Measurements from ENCODE around the gene KRTAP21-2.

The KRTAP21-2 gene

DNA sequence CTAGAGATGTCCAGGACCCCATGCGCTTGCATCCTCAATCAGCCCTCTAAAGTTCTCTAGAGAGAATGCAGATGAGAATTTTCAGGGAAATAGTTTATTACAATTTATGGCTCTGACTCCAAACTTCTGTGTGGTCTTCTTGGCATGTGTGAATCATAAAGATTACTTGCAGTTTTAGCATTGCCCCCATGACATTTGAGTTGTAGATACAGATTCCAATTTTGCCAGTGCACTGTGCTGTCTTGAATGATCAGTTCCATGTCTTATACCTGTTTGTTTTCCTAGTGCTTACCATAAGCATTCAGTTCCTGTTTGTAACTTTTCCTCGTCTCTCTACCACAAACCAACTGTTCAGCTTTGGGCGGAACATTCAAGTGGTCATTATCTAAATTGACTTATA lies 33.3 kb downstream of the KRTAP21-2 start:
- Mint-ChIP-seq H3K27me3 (no peaks in the 10 kb centered on the region), H3K27ac (no peak overlapping the region), H3K4me3 (no peak overlapping the region), H3K4me1 (ENCODE audit: low read depth) (peaks cover 26% of the 10 kb centered on the region), H3K36me3 (ENCODE audit: low read depth) (peaks cover 4% of the 10 kb centered on the region), H3K9me3 (peaks cover 16% of the 10 kb centered on the region)

GRCh38 chr21:30710499-30710898 lies 36.6 kb downstream of the KRTAP21-2 start:
- Mint-ChIP-seq H3K9me3 (peaks cover 11% of the 10 kb centered on the region), H3K27ac (peak overlapping the region; percentile 91), H3K27me3 (no peaks in the 10 kb centered on the region), H3K36me3 (ENCODE audit: low read depth) (no peaks in the 10 kb centered on the region), H3K4me3 (no peak overlapping the region), H3K4me1 (ENCODE audit: low read depth) (peaks cover 14% of the 10 kb centered on the region)

DNA sequence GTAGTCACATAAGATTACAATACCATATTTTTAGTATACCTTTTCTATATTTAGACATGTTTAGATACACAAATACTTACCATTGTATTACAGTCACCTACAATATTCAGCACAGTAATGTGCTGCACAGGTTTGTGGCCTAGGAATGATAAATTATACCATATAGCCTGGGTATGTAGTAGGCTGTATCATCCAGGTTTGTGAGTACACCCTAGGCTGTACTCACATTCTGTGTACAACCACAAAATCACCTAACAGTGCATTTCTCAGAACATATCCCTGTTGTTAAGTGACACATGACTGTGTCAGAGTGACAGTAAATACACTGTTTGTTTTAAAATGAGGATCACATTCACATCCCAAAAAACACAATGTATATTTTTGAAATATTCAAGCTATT lies 39.6 kb downstream of the KRTAP21-2 start:
- no peak overlapping the region for H3K4me3 Mint-ChIP-seq
- H3K4me1 Mint-ChIP-seq (ENCODE audit: low read depth) = peaks cover 14% of the 10 kb centered on the region
- H3K27ac Mint-ChIP-seq = no peak overlapping the region
- no peaks in the 10 kb centered on the region for H3K36me3 Mint-ChIP-seq (ENCODE audit: low read depth)
- peaks cover 11% of the 10 kb centered on the region for H3K9me3 Mint-ChIP-seq
- H3K27me3 Mint-ChIP-seq = no peaks in the 10 kb centered on the region

Measured in stimulated activated naive CD8-positive, alpha-beta T cell treated with anti-CD3 and anti-CD28 coated beads, Interleukin-15, Interleukin-2, amounts not matched to agents 100 ng/mL and 50 ng/mL, for 24 hours (primary cell).